Liver (tissue), 3 donors: ENCODE results near the gene GAS7.

Source experiments
- CTCF ChIP-seq: fragments of 150-350 bp; IDR thresholded peaks from 2 replicates; pipeline ENCODE4 v1.5.1; 2017; ENCODE audit warnings: improper control_type of control experiment, low read depth, low read length; ENCODE audit not compliant: missing input control
- EGR1 ChIP-seq, 2 donors: IDR thresholded peaks; 2 replicates each; pipeline ENCODE4 v1.6.1; 2016 to 2018; ENCODE audit warnings: antibody characterized with exemption in 2 of 2, low read depth in 2 of 2
- RXRA ChIP-seq, 2 donors: IDR thresholded peaks; 2 replicates each; pipeline ENCODE4 v1.6.1; 2017 to 2018; ENCODE audit warnings: antibody characterized with exemption in 2 of 2, mild to moderate bottlenecking in 1 of 2
- TAF1 ChIP-seq: conservative IDR thresholded peaks from 2 replicates; pipeline ENCODE4 v1.6.1; 2016; ENCODE audit warnings: antibody characterized with exemption, mild to moderate bottlenecking
- donor health status: healthy.
- donor health status: healthy.

DNA sequence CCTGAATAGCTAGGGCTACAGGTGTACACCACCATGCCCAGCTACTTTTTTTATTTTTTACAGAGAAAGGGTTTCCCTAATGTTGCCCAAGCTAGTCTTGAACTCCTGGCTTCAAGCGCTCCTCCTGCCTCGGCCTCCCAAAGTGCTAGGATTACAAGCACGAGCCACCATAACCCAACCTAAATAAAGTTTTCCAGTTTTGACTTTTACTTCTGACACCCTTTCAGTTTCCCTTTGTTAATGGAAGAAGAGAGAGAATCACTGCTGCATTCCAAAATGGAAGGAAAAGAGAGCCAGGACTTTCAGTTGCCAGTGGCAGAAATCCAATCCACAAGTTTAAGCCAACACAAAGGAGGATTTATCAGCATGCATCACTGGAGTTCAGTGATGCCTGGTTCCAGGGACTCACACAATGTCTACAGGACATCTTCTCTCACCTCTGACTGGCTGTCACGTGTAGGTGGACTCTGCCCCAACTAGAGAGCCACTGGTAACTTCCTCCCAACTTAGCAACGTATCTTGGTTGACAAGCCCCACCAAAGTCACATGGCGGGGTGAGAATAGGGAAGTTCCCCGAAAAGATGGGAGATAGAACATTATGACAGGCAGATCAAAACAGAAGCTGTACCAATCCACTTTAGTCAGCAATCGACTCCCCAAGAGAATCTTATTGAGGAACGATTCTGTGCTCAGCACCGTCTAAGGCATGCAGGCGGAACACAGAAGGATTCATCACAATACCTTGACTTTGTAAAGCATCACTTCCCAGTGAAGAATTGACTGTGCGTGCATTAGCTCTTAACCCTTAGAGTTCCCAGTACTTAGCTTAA, 46.5 kb downstream of the GAS7 start:
- TF ChIP-seq CTCF (no peak), RXRA (IDR thresholded peaks at IDR 0.05) (no peak), EGR1 (IDR thresholded peaks at IDR 0.05; ENCODE audit: low read depth in 2 of 2) (no peak), TAF1 (no peak)
